Esophagus muscularis mucosa (tissue), 4 donors: Measurements from ENCODE around the gene CUL4B. TPM values are rescaled to one million over a fixed set of nuclear protein-coding genes. Genes with fewer than 3 reads are reported as not detected.
A peak's percentile ranks its signal among the peaks of the same experiment; 100 is the strongest.
"Not testable (repeated sequence)": the region's sequence is repeated elsewhere in the genome, so short reads cannot be mapped to it uniquely, and the experiment has no call there.

Experiments
- DNase-seq: peaks from one replicate; pipeline ENCODE4 v3.0.0-alpha.2; 2017; ENCODE audit errors: extremely low spot score
- H3K27ac ChIP-seq, 4 donors: fragments of 200-600 bp; sonication (generic); replicated peaks in 1 of 4; 1 replicate in 3 of 4; 2 replicates in 1 of 4; pipeline ENCODE4 v1.5.1; 2016 to 2019; ENCODE audit warnings: mild to moderate bottlenecking in 1 of 4
- H3K27me3 ChIP-seq, 4 donors: fragments of 200-600 bp; sonication (generic); one replicate each; pipeline versions ENCODE4 v1.5.1 to v1.6.0; 2016 to 2019
- H3K36me3 ChIP-seq, 4 donors: fragments of 200-600 bp; sonication (generic); one replicate each; pipeline ENCODE4 v1.5.1; 2016 to 2019
- H3K4me1 ChIP-seq, 4 donors: fragments of 200-600 bp; sonication (generic); one replicate each; pipeline ENCODE4 v1.5.1; 2016 to 2019
- H3K4me3 ChIP-seq, 4 donors: fragments of 200-600 bp; sonication (generic); 1 replicate in 2 of 4; 2 replicates in 2 of 4; pipeline ENCODE4 v1.5.1; 2016 to 2019; ENCODE audit warnings: mild to moderate bottlenecking in 4 of 4, moderate library complexity in 1 of 4
- H3K9me3 ChIP-seq, 4 donors: fragments of 200-600 bp; sonication (generic); 1 replicate in 3 of 4; 2 replicates in 1 of 4; pipeline ENCODE4 v1.5.1; 2016 to 2019
- CTCF ChIP-seq, 3 experiments: fragments of 200-600 bp in 2 of 3; fragments of 450-650 bp in 1 of 3; sonication (generic) in 2 of 3; IDR thresholded peaks; one replicate each; pipeline ENCODE4 v1.5.1; 2017 to 2019; ENCODE audit warnings: antibody characterized with exemption in 3 of 3, mild to moderate bottlenecking in 2 of 3, moderate library complexity in 1 of 3
- WGBS: methylation state at CpG from one replicate; pipeline ENCODE4 v1.1.5; 2018; 5-methylcytosine and 5-hydroxymethylcytosine counted together
- intact Hi-C: fragments of 100-400 bp; cut with DNase I; formaldehyde crosslinking; loops from one replicate; pipeline ENCODE4 v1.15.1; 2023
- small RNA-seq, 3 donors: library from RNA; depleted of rRNA; stranded (forward); fragments of <200 nt; gene quantifications; one replicate each; pipeline ENCODE3, GENCODE V24; 2016
- total RNA-seq, 4 donors: library from RNA; depleted of rRNA; stranded (reverse); fragments of >200 nt; gene quantifications; one replicate each; pipeline versions ENCODE4 v1.1.0 to v1.2.1, GENCODE V29; 2016

The CUL4B gene
- total RNA-seq, 4 donors from 2014 or later, result 31.5 to 45.7 (median 39.6) TPM

- H3K36me3 ChIP-seq, H3K27me3 ChIP-seq, H3K4me3 ChIP-seq, H3K4me1 ChIP-seq, DNase-seq, H3K27ac ChIP-seq, H3K9me3 ChIP-seq: not testable (repeated sequence)
- intact Hi-C loops, result loop anchor here (10.0 kb wide), 2 partner anchors 101 to 161 kb away; partner anchors contain the start of gene TMEM255A
- 16% methylated on average over 1 of the region's 1 CpG for WGBS
- TF ChIP-seq CTCF (IDR thresholded peaks at IDR 0.05), result peak; percentile 46 to 64 (median 62)
Observed at GRCh38 chrX:120475447-120475846, 85.3 kb downstream of the CUL4B start.

Small RNAs within 50 kb of the gene (small RNA-seq; reads per million reads assigned to genes)
- gene RNU7-37P, result 0 reads per million in 3 donors

Other genes with a start within 250 kb of the CUL4B start
- gene TMEM255A, start 249.5 kb downstream of the CUL4B start, total RNA-seq, result 1 to 10 TPM; 1.2 to 4.7 (median 4.2) TPM
- not detected for gene ATP1B4, start 198.9 kb downstream of the CUL4B start, total RNA-seq
- gene LAMP2, start 91.7 kb downstream of the CUL4B start, total RNA-seq, result 10 to 100 TPM; 57.3 to 81.2 (median 67.5) TPM
- 10 to 100 TPM; 11.6 to 17.5 (median 15.0) TPM for gene MCTS1, start 43.1 kb upstream of the CUL4B start, total RNA-seq
- 10 to 100 TPM; 18.6 to 21.4 (median 20.4) TPM for gene C1GALT1C1, start 69.1 kb upstream of the CUL4B start, total RNA-seq